ENCODE results near the gene ABCB11.

Gene ABCB11

DNA sequence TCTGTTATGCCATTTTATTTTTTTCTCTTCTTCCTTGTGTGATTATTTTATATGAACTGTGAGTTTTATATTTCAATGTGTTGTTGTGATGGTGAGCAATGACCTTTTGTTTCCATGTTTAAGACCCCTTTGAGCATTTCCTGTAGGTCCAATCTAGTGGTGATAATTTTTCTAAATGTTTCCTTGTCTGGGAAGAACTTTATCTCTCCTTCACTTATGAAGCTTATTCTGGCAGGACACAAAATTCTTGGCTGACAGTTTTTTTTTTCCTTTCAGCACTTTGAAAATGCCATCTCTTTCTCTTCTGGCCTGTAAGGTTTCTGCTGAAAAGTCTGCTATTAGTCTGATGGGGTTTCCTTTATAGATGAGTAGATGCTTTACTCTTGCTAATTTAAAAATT, 76.9 kb downstream of the ABCB11 start:
- no peak overlapping the region for H3K4me3 ChIP-seq (replicated peaks; ENCODE audit: low read depth, low read length)
- TF ChIP-seq, protein P1, sequence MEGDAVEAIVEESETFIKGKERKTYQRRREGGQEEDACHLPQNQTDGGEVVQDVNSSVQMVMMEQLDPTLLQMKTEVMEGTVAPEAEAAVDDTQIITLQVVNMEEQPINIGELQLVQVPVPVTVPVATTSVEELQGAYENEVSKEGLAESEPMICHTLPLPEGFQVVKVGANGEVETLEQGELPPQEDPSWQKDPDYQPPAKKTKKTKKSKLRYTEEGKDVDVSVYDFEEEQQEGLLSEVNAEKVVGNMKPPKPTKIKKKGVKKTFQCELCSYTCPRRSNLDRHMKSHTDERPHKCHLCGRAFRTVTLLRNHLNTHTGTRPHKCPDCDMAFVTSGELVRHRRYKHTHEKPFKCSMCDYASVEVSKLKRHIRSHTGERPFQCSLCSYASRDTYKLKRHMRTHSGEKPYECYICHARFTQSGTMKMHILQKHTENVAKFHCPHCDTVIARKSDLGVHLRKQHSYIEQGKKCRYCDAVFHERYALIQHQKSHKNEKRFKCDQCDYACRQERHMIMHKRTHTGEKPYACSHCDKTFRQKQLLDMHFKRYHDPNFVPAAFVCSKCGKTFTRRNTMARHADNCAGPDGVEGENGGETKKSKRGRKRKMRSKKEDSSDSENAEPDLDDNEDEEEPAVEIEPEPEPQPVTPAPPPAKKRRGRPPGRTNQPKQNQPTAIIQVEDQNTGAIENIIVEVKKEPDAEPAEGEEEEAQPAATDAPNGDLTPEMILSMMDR (IDR thresholded peaks at IDR 0.05; ENCODE audit: low read depth, low read length, missing control alignments): no peak
- DNase-seq (ENCODE audit: extremely low read depth, low read depth): no peak

DNA sequence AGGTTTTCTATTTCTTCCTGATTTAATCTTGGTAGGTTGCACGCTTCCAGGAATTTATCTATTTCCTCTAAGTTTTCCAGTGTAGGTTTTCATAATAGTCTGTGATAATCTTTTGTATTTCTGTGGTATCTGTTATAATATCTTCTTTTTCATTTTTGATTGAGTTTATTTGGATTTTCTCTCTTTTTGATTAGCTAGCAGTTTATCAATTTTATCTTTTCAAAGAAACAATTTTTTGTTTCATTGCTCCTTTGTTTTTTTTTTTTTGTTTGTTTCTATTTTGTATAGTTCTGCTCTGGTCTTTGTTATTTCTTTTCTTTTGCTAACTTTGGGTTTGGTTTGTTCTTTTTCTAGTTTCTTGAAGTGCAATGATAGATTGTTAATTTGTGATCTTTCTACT, 78.7 kb downstream of the ABCB11 start:
- no peak overlapping the region for H3K4me3 ChIP-seq (replicated peaks; ENCODE audit: low read depth, low read length)
- no peak for DNase-seq (ENCODE audit: extremely low read depth, low read depth)
- TF ChIP-seq, protein P1 (IDR thresholded peaks at IDR 0.05; ENCODE audit: low read depth, low read length, missing control alignments): no peak

DNA sequence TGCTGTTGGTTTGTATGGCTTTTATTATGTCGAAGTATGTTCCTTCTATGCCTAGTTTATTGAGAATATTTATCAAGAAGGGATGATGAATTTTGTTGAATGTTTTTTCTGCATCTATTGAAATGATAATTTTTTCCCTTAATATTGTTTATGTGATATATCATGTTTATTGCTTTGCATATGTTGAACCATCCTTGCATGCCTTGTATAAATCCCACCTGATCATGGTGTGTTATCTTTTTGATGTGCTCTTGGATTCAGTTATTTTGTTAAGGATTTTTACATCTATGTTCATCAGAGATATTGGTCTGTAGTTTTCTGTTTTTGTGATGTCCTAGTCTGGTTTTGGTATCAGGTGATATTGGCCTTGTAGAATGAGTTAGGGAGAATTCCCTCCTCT, 79.3 kb downstream of the ABCB11 start:
- no peak overlapping the region for H3K4me3 ChIP-seq (replicated peaks; ENCODE audit: low read depth, low read length)
- no peak for DNase-seq (ENCODE audit: extremely low read depth, low read depth)
- TF ChIP-seq, protein P1 (IDR thresholded peaks at IDR 0.05; ENCODE audit: low read depth, low read length, missing control alignments): no peak

DNA sequence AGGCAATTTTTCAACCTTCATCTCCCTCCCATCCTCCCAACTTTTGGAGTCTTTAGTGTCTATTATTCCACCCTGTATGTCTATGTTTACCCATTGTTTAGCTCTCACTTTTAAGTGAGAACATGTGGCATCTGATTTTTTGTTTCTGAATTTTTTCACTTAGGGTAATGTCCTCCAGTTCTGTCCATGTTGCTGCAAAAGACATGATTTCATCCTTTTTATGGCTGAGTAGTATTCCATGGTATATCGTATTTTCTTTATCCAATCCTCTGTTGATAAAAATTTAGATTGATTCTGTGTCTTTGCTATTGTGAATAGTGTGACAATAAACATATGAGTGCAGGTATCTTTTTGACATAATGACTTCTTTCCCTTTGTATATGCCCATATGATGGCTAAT, 81.8 kb downstream of the ABCB11 start:
- TF ChIP-seq, protein P1 (IDR thresholded peaks at IDR 0.05; ENCODE audit: low read depth, low read length, missing control alignments): no peak

DNA sequence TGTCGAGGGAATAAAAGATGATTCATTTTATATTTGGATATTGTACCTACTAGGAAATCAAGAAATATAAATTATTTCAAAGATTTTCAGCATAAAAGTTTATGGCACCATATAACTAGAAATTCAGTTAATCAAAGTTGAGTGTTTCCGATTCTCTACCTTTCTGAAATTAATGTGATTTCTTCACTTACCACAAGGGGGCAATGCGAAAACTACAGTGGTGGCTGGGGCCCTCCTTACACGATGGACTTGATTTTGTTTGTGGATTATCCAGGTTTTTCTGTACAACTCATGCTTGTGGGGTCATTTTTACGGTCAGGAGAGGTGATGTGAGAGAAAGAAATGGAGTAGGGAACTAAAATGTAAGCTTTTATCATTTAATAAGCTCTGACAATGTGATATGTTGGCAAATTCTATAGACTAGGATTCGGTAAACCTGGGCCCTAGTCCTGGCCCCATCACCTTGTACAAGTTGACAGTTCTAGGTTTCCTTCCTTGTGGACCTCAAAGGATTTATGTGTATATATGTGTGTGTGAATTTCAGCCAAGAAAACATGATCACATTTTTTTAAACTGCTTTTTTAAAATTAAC, 82.4 kb downstream of the ABCB11 start:
- no peak for DNase-seq (ENCODE audit: extremely low read depth, low read depth)

More for the DNA sequence above, 81.8 kb downstream of the ABCB11 start:
- no peak overlapping the region for H3K4me3 ChIP-seq (replicated peaks; ENCODE audit: low read depth, low read length)
- no peak for DNase-seq (ENCODE audit: extremely low read depth, low read depth)

DNA sequence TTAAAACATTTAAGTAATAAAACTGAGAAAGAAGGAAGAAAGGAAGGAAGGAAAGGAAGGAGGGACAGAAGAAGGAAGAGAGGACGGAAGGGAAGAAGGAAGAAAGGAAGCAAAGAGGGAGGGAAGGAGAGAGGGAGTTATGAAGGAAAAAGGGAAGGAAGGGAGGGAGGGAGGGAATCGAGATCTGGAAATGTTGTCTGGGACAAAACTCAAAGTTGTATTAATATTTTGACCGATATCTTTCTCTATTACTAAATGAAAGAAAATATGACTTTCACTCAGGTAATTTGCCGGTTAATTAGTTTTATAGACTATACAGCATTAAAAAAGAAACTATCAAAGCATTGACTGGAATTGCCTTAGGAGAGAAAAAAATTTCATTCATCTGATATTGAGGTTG, 85.6 kb downstream of the ABCB11 start:
- H3K4me3 ChIP-seq (replicated peaks; ENCODE audit: low read depth, low read length): no peak overlapping the region
- TF ChIP-seq, protein P1 (IDR thresholded peaks at IDR 0.05; ENCODE audit: low read depth, low read length, missing control alignments): no peak
- DNase-seq (ENCODE audit: extremely low read depth, low read depth): no peak

More for the DNA sequence above, 82.4 kb downstream of the ABCB11 start:
- H3K4me3 ChIP-seq (replicated peaks; ENCODE audit: low read depth, low read length): no peak overlapping the region
- TF ChIP-seq, protein P1 (IDR thresholded peaks at IDR 0.05; ENCODE audit: low read depth, low read length, missing control alignments): peak; percentile 68

DNA sequence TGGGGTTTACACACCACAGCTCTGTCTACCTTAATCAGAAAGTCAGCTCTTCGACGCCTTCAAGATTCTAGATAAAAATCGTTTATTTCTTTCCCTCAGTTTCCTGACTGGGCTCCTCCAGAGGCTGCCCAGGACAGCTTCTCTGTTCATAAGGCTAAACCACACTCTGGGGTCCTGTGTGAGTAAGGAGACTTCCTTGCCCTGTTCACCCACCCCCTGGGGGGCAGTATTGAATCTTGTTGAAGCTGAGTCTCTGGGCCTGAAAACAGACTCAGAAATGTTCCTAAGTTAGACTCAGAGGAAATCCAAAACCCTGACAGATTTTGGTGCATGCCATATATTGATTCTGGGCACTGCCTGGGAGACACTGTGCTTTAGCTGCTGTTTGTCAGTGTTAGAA, 87.1 kb downstream of the ABCB11 start:
- no peak for DNase-seq (ENCODE audit: extremely low read depth, low read depth)
- TF ChIP-seq, protein P1 (IDR thresholded peaks at IDR 0.05; ENCODE audit: low read depth, low read length, missing control alignments): no peak

More for the DNA sequence above, 87.1 kb downstream of the ABCB11 start:
- no peak overlapping the region for H3K4me3 ChIP-seq (replicated peaks; ENCODE audit: low read depth, low read length)

Data from HFF-Myc (cell line).